ENCODE results near the gene THTPA.

The THTPA gene

GRCh38 chr14:23555882-23556699, at the start of gene THTPA:
THTPA (plus strand) TSS chr14:23556271; CDS start chr14:23556758, 487 bp downstream.
- peak; percentile 74 to 84 for DNase-seq

GRCh38 chr14:23512156-23512555, 43.9 kb upstream of the THTPA start:
- no peak for DNase-seq

GRCh38 chr14:23513005-23513817, 42.9 kb upstream of the THTPA start:
- no peak for DNase-seq

GRCh38 chr14:23513818-23514643, 42.0 kb upstream of the THTPA start:
- no peak for DNase-seq

GRCh38 chr14:23514644-23514957, 41.5 kb upstream of the THTPA start:
- no peak for DNase-seq

- no peak for DNase-seq
Measured at GRCh38 chr14:23517650-23518326, 38.3 kb upstream of the THTPA start.

- no peak for DNase-seq
Measured at GRCh38 chr14:23518709-23519108, 37.4 kb upstream of the THTPA start.

- DNase-seq, result no peak
Measured at GRCh38 chr14:23520899-23521533, 35.1 kb upstream of the THTPA start.

GRCh38 chr14:23521785-23522640, 34.1 kb upstream of the THTPA start:
- no peak for DNase-seq

- DNase-seq, result no peak
Measured at GRCh38 chr14:23522643-23523198, 33.4 kb upstream of the THTPA start.

GRCh38 chr14:23523229-23524016, 32.6 kb upstream of the THTPA start:
- DNase-seq, result no peak

- DNase-seq, result no peak
Measured at GRCh38 chr14:23524954-23525353, 31.1 kb upstream of the THTPA start.

- DNase-seq, result no peak
Measured at GRCh38 chr14:23525611-23526010, 30.5 kb upstream of the THTPA start.

- no peak for DNase-seq
Measured at GRCh38 chr14:23528555-23528954, 27.5 kb upstream of the THTPA start.

- no peak for DNase-seq
Measured at GRCh38 chr14:23529016-23529415, 27.1 kb upstream of the THTPA start.

GRCh38 chr14:23530375-23531055, 25.6 kb upstream of the THTPA start:
- no peak for DNase-seq

GRCh38 chr14:23531391-23531790, 24.7 kb upstream of the THTPA start:
- DNase-seq, result no peak

- no peak for DNase-seq
Measured at GRCh38 chr14:23532658-23533057, 23.4 kb upstream of the THTPA start.

- no peak for DNase-seq
Measured at GRCh38 chr14:23533652-23534435, 22.2 kb upstream of the THTPA start.
